ENCODE measurements around the gene MAEA.

Gene MAEA

GRCh38 chr4:1359144-1359501 lies 69.4 kb downstream of the MAEA start:
- no peaks in the 10 kb centered on the region for H3K36me3 ChIP-seq (replicated peaks; ENCODE audit: low read depth, low read length)
- H4K20me1 ChIP-seq (ENCODE audit: insufficient read depth, low read length): no peaks in the 10 kb centered on the region
- no peaks in the 10 kb centered on the region for H3K9me3 ChIP-seq (ENCODE audit: insufficient read depth, low read length)
- H3K4me1 ChIP-seq (ENCODE audit: low read length): no peaks in the 10 kb centered on the region
- H3K4me2 ChIP-seq (ENCODE audit: low read length): no peak overlapping the region
- no peak overlapping the region for H3K4me3 ChIP-seq (ENCODE audit: low read length)
- H3K27me3 ChIP-seq (ENCODE audit: low read depth, low read length): no peaks in the 10 kb centered on the region
- H2AFZ ChIP-seq (ENCODE audit: low read depth, low read length): no peak overlapping the region
- no peaks in the 10 kb centered on the region for H3K79me2 ChIP-seq (ENCODE audit: low read length)
- TF ChIP-seq CTCF (IDR thresholded peaks at IDR 0.05; ENCODE audit: low read depth, low read length) (no peak), EZH2phosphoT487 (IDR thresholded peaks at IDR 0.05; ENCODE audit: low read depth) (no peak)
- no peak overlapping the region for H3K27ac ChIP-seq (ENCODE audit: low read length)
- no peak overlapping the region for H3K9ac ChIP-seq (ENCODE audit: low read length)

- H3K36me3 ChIP-seq (replicated peaks; ENCODE audit: low read depth, low read length): no peaks in the 10 kb centered on the region
- no peaks in the 10 kb centered on the region for H3K9me3 ChIP-seq (ENCODE audit: insufficient read depth, low read length)
- no peak overlapping the region for H3K4me2 ChIP-seq (ENCODE audit: low read length)
- TF ChIP-seq EZH2phosphoT487 (IDR thresholded peaks at IDR 0.05; ENCODE audit: low read depth) (no peak), CTCF (IDR thresholded peaks at IDR 0.05; ENCODE audit: low read depth, low read length) (no peak)
- H3K4me3 ChIP-seq (ENCODE audit: low read length): no peak overlapping the region
- H3K79me2 ChIP-seq (ENCODE audit: low read length): no peaks in the 10 kb centered on the region
- no peak overlapping the region for H2AFZ ChIP-seq (ENCODE audit: low read depth, low read length)
- H3K27me3 ChIP-seq (ENCODE audit: low read depth, low read length): no peaks in the 10 kb centered on the region
- no peaks in the 10 kb centered on the region for H4K20me1 ChIP-seq (ENCODE audit: insufficient read depth, low read length)
- H3K4me1 ChIP-seq (ENCODE audit: low read length): no peaks in the 10 kb centered on the region
- H3K27ac ChIP-seq (ENCODE audit: low read length): no peak overlapping the region
- H3K9ac ChIP-seq (ENCODE audit: low read length): no peak overlapping the region
These were observed 70.3 kb downstream of the MAEA start for GRCh38 chr4:1359976-1360375.

GRCh38 chr4:1360423-1361283 lies 71.0 kb downstream of the MAEA start:
- Histone ChIP-seq H3K9ac (ENCODE audit: low read length) (no peak overlapping the region), H3K4me2 (ENCODE audit: low read length) (no peak overlapping the region), H3K4me1 (ENCODE audit: low read length) (no peaks in the 10 kb centered on the region), H3K4me3 (ENCODE audit: low read length) (no peak overlapping the region), H3K79me2 (ENCODE audit: low read length) (no peaks in the 10 kb centered on the region), H3K27me3 (ENCODE audit: low read depth, low read length) (no peaks in the 10 kb centered on the region), H2AFZ (ENCODE audit: low read depth, low read length) (no peak overlapping the region), H3K27ac (ENCODE audit: low read length) (no peak overlapping the region), H3K9me3 (ENCODE audit: insufficient read depth, low read length) (no peaks in the 10 kb centered on the region), H3K36me3 (replicated peaks; ENCODE audit: low read depth, low read length) (no peaks in the 10 kb centered on the region), H4K20me1 (ENCODE audit: insufficient read depth, low read length) (no peaks in the 10 kb centered on the region)
- TF ChIP-seq EZH2phosphoT487 (IDR thresholded peaks at IDR 0.05; ENCODE audit: low read depth) (no peak), CTCF (IDR thresholded peaks at IDR 0.05; ENCODE audit: low read depth, low read length) (no peak)

GRCh38 chr4:1361431-1361830 lies 71.7 kb downstream of the MAEA start:
- Histone ChIP-seq H3K4me1 (ENCODE audit: low read length) (no peaks in the 10 kb centered on the region), H3K27me3 (ENCODE audit: low read depth, low read length) (no peaks in the 10 kb centered on the region), H3K79me2 (ENCODE audit: low read length) (no peaks in the 10 kb centered on the region), H3K4me3 (ENCODE audit: low read length) (no peak overlapping the region), H3K36me3 (replicated peaks; ENCODE audit: low read depth, low read length) (no peaks in the 10 kb centered on the region), H3K9me3 (ENCODE audit: insufficient read depth, low read length) (no peaks in the 10 kb centered on the region), H4K20me1 (ENCODE audit: insufficient read depth, low read length) (no peaks in the 10 kb centered on the region), H3K9ac (ENCODE audit: low read length) (no peak overlapping the region), H2AFZ (ENCODE audit: low read depth, low read length) (no peak overlapping the region), H3K27ac (ENCODE audit: low read length) (no peak overlapping the region), H3K4me2 (ENCODE audit: low read length) (no peak overlapping the region)
- TF ChIP-seq CTCF (IDR thresholded peaks at IDR 0.05; ENCODE audit: low read depth, low read length): no peak
- TF ChIP-seq EZH2phosphoT487 (IDR thresholded peaks at IDR 0.05; ENCODE audit: low read depth): no peak

Data from OCI-LY3 (cell line).